H1 (cell line): ENCODE data around the gene ELOVL6. TPM values are rescaled to one million over a fixed set of nuclear protein-coding genes. Genes with fewer than 3 reads are reported as not detected.

Source experiments
- CTCF ChIA-PET: fragments of 300-600 bp; sonication (Branson Sonifier 250); formaldehyde crosslinking; loops from one replicate; lab custom pipeline; 2021; ENCODE audit not compliant: partially characterized antibody; lab: Charles Lee
- POLR2A ChIA-PET: fragments of 300-600 bp; sonication (Branson Sonifier 250); formaldehyde crosslinking; loops from one replicate; lab custom pipeline; 2021; ENCODE audit warnings: inconsistent platforms; ENCODE audit not compliant: partially characterized antibody; lab: Charles Lee
- DNase-seq, 2 experiments: peaks; one replicate each; pipeline versions ENCODE4 v3.0.0 to v3.0.0-alpha.2; 2010 to 2022; ENCODE audit warnings: low spot score in 2 of 2, low read depth in 1 of 2, mixed read lengths in 1 of 2
- FAIRE-seq: peaks from 2 replicates; lab custom pipeline; 2011; peaks lifted over from hg19 to GRCh38; lab: Jason Lieb, UNC
- H2AFZ ChIP-seq: 2 replicates; pipeline ENCODE4 v1.8.1; 2012; ENCODE audit warnings: low read length, inconsistent platforms
- H2AK5ac ChIP-seq: 2 replicates; pipeline ENCODE4 v1.6.1; 2013; ENCODE audit warnings: low read depth, low read length
- H2BK120ac ChIP-seq: replicated peaks from 2 replicates; pipeline ENCODE3; 2013; ENCODE audit warnings: low read depth, low read length, inconsistent platforms
- H2BK12ac ChIP-seq: 2 replicates; pipeline ENCODE4 v1.6.1; 2013; ENCODE audit warnings: low read depth, low read length
- H2BK15ac ChIP-seq: 2 replicates; pipeline ENCODE4 v1.6.1; 2013; ENCODE audit warnings: low read length
- H2BK20ac ChIP-seq: 2 replicates; pipeline ENCODE4 v1.6.1; 2013; ENCODE audit warnings: low read length
- H2BK5ac ChIP-seq: 2 replicates; pipeline ENCODE4 v1.6.1; 2013; ENCODE audit warnings: low read depth, low read length
- H3K14ac ChIP-seq: 2 replicates; pipeline ENCODE4 v1.6.1; 2013; ENCODE audit warnings: inconsistent platforms; ENCODE audit not compliant: insufficient read length
- H3K18ac ChIP-seq: 2 replicates; pipeline ENCODE4 v1.6.1; 2013; ENCODE audit warnings: low read length; ENCODE audit errors: extremely low read depth
- H3K23ac ChIP-seq: 2 replicates; pipeline ENCODE4 v1.6.1; 2013; ENCODE audit warnings: inconsistent platforms; ENCODE audit not compliant: insufficient read length
- H3K23me2 ChIP-seq: 2 replicates; pipeline ENCODE4 v1.6.1; 2013; ENCODE audit warnings: low read depth, low read length
- H3K27ac ChIP-seq: 2 replicates; pipeline ENCODE4 v1.6.1; 2011; ENCODE audit warnings: low read depth, low read length, inconsistent platforms
- H3K27me3 ChIP-seq, 4 experiments: replicated peaks in 1 of 4; 1 replicate in 1 of 4; 2 replicates in 3 of 4; pipeline versions ENCODE4 v1.6.1 to v1.8.1; 2011 to 2013; ENCODE audit warnings: low read length in 3 of 4, mild to moderate bottlenecking in 3 of 4, inconsistent platforms in 2 of 4, mixed read lengths in 2 of 4, moderate library complexity in 1 of 4; ENCODE audit not compliant: control insufficient read depth in 3 of 4, insufficient read depth in 3 of 4; ENCODE audit errors: extremely low read depth in 1 of 4
- H3K36me3 ChIP-seq, 4 experiments: 2 replicates each; pipeline versions ENCODE4 v1.6.1 to v1.8.1; 2011 to 2013; ENCODE audit warnings: mild to moderate bottlenecking in 4 of 4, low read length in 3 of 4, moderate library complexity in 2 of 4, control low read depth in 1 of 4, inconsistent platforms in 1 of 4; ENCODE audit not compliant: insufficient read depth in 4 of 4, control insufficient read depth in 2 of 4
- H3K4ac ChIP-seq: replicated peaks from 2 replicates; pipeline ENCODE3; 2013; ENCODE audit warnings: low read length, low read depth, mixed read lengths, inconsistent platforms; ENCODE audit not compliant: insufficient read length
- H3K4me1 ChIP-seq, 4 experiments: replicated peaks in 1 of 4; 1 replicate in 1 of 4; 2 replicates in 3 of 4; pipeline versions ENCODE4 v1.6.1 to v1.8.1; 2011 to 2013; ENCODE audit warnings: low read length in 3 of 4, inconsistent platforms in 2 of 4, mixed read lengths in 1 of 4; ENCODE audit not compliant: insufficient read depth in 4 of 4, control insufficient read depth in 3 of 4
- H3K4me2 ChIP-seq, 2 experiments: 2 replicates each; pipeline versions ENCODE4 v1.6.1 to v1.8.1; 2011 to 2013; ENCODE audit warnings: low read depth in 2 of 2, low read length in 2 of 2, control low read depth in 1 of 2, inconsistent platforms in 1 of 2, mild to moderate bottlenecking in 1 of 2; ENCODE audit not compliant: insufficient read depth in 1 of 2
- H3K4me3 ChIP-seq, 4 experiments: fragments of 200-600, 300-600 bp in 1 of 4; sonication (generic), shearing (Covaris generic), sonication (Bioruptor Twin) in 1 of 4; 2 replicates each; pipeline versions ENCODE4 v1.5.1 to v1.8.1; 2011 to 2016; ENCODE audit warnings: low read length in 4 of 4, low read depth in 3 of 4, control low read depth in 2 of 4, inconsistent platforms in 2 of 4, mild to moderate bottlenecking in 2 of 4, mixed read lengths in 1 of 4, moderate library complexity in 1 of 4; ENCODE audit not compliant: insufficient read depth in 2 of 4; ENCODE audit errors: extremely low read depth in 1 of 4
- H3K56ac ChIP-seq: replicated peaks from 2 replicates; pipeline ENCODE3; 2013; ENCODE audit warnings: low read depth, mild to moderate bottlenecking, mixed read lengths, low read length, inconsistent platforms; ENCODE audit not compliant: insufficient read length
- H3K79me1 ChIP-seq: 2 replicates; pipeline ENCODE4 v1.6.1; 2013; ENCODE audit warnings: low read depth, low read length, control low read depth
- H3K79me2 ChIP-seq, 2 experiments: 2 replicates each; pipeline versions ENCODE4 v1.6.1 to v1.8.1; 2012 to 2013; ENCODE audit warnings: low read length in 2 of 2, mild to moderate bottlenecking in 2 of 2, inconsistent platforms in 1 of 2; ENCODE audit not compliant: insufficient read depth in 2 of 2, control insufficient read depth in 1 of 2
- H3K9ac ChIP-seq, 4 experiments: replicated peaks in 1 of 4; 1 replicate in 1 of 4; 2 replicates in 3 of 4; pipeline versions ENCODE4 v1.6.1 to v1.8.1; 2011 to 2013; ENCODE audit warnings: low read depth in 3 of 4, low read length in 3 of 4, control low read depth in 2 of 4, mild to moderate bottlenecking in 2 of 4, moderate library complexity in 2 of 4, inconsistent platforms in 1 of 4; ENCODE audit errors: extremely low read depth in 1 of 4
- H3K9me3 ChIP-seq, 2 experiments: 2 replicates each; pipeline versions ENCODE4 v1.6.1 to v1.8.1; 2012 to 2013; ENCODE audit warnings: mild to moderate bottlenecking in 2 of 2, moderate library complexity in 2 of 2, control low read depth in 1 of 2, inconsistent platforms in 1 of 2, low read depth in 1 of 2, low read length in 1 of 2, mixed read lengths in 1 of 2; ENCODE audit not compliant: insufficient read depth in 2 of 2
- H4K20me1 ChIP-seq, 2 experiments: replicated peaks in 1 of 2; 2 replicates each; pipeline versions ENCODE3 to v1.8.1; 2011 to 2013; ENCODE audit warnings: inconsistent platforms in 2 of 2, low read length in 2 of 2, mild to moderate bottlenecking in 1 of 2; ENCODE audit not compliant: insufficient read depth in 2 of 2, control insufficient read depth in 1 of 2
- H4K5ac ChIP-seq: 2 replicates; pipeline ENCODE4 v1.6.1; 2013; ENCODE audit warnings: low read length, low read depth, mixed read lengths, inconsistent platforms; ENCODE audit not compliant: insufficient read length
- H4K8ac ChIP-seq: 2 replicates; pipeline ENCODE4 v1.8.0; 2013; ENCODE audit warnings: mild to moderate bottlenecking, moderate library complexity, low read length, inconsistent platforms; ENCODE audit not compliant: insufficient read depth; ENCODE audit errors: extremely low read depth
- H4K91ac ChIP-seq: replicated peaks from 2 replicates; pipeline ENCODE3; 2013; ENCODE audit warnings: low read length, mixed read lengths, inconsistent platforms; ENCODE audit not compliant: insufficient read length
- polyA plus RNA-seq, 7 experiments: library from polyadenylated mRNA; depleted of rRNA in 3 of 7; stranded (reverse) in 5 of 7; unstranded in 2 of 7; fragments of >200 nt in 5 of 7; fragments of 200-250 nt in 2 of 7; gene quantifications; 1 replicate in 5 of 7; 2 replicates in 1 of 7; 4 replicates in 1 of 7; pipeline versions ENCODE4 v1.2.1 to v1.2.3, GENCODE V29; 2011 to 2013; ENCODE audit warnings: missing spikeins in 2 of 7, mixed read lengths in 2 of 7
- total RNA-seq: library from RNA; stranded (reverse); fragmentation: NEBNext Ultra II Directional; extraction: Animal tissue kit (Norgen Biotek cat#: 25700); gene quantifications from 2 replicates; pipeline ENCODE4 v1.2.1, GENCODE V29; 2021
- TF ChIP-seq, protein P1 (sequence below): IDR thresholded peaks from 2 replicates; pipeline ENCODE4 v1.6.1; 2011; ENCODE audit warnings: low read depth, mild to moderate bottlenecking, low read length; ENCODE audit not compliant: insufficient read depth

Gene ELOVL6
- total and polyA plus RNA-seq, 2 of the 8 experiments (the other 6 are each of a cell fraction or from before 2014, with no cell fraction given): 27.8 to 86.6 TPM

GRCh38 chr4:110075083-110075738, 123.2 kb downstream of the ELOVL6 start:
- TF ChIP-seq, protein P1, sequence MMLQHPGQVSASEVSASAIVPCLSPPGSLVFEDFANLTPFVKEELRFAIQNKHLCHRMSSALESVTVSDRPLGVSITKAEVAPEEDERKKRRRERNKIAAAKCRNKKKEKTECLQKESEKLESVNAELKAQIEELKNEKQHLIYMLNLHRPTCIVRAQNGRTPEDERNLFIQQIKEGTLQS: no peak
- Histone ChIP-seq H3K79me2 (peaks cover 0 to 20% of the 10 kb centered on the region in 2 experiments; a peak in 2 of 4 replicates), H3K4me1 (peaks cover 0 to 7% (median 1%) of the 10 kb centered on the region in 4 experiments; a peak in 1 of 7 replicates), H2BK15ac (no peak overlapping the region), H3K4ac (no peak overlapping the region), H3K23me2 (no peaks in the 10 kb centered on the region), H2BK5ac (no peak overlapping the region), H3K36me3 (peaks cover 0 to 2% (median 0%) of the 10 kb centered on the region in 4 experiments; a peak in 2 of 8 replicates), H2AK5ac (no peak overlapping the region), H3K4me2 (no peak overlapping the region), H3K9me3 (peaks cover 0 to 5% of the 10 kb centered on the region in 2 experiments; a peak in 1 of 4 replicates), H3K27ac (no peak overlapping the region), H4K5ac (no peak overlapping the region), H2BK20ac (no peak overlapping the region), H3K9ac (no peak overlapping the region), H3K14ac (no peak overlapping the region), H3K56ac (no peak overlapping the region), H3K23ac (no peak overlapping the region), H4K20me1 (no peaks in the 10 kb centered on the region), H3K4me3 (no peak overlapping the region), H4K91ac (no peak overlapping the region), H2BK120ac (no peak overlapping the region), H4K8ac (no peak overlapping the region), H3K79me1 (no peaks in the 10 kb centered on the region), H3K27me3 (no peaks in the 10 kb centered on the region), H3K18ac (no peak overlapping the region), H2AFZ (no peak overlapping the region), H2BK12ac (no peak overlapping the region)
- FAIRE-seq: no peak
- no peak for DNase-seq
- ChIA-PET CTCF (no interaction called here), POLR2A (no interaction called here)
